Omental fat pad (tissue), 4 donors: ENCODE results near the gene MARK2. TPM values are rescaled to one million over a fixed set of nuclear protein-coding genes. Genes with fewer than 3 reads are reported as not detected.

Experiments
- ATAC-seq: fragments of 150-250 bp; one replicate; pipeline ENCODE4 v1.9.1; 2016; ENCODE audit warnings: mild to moderate bottlenecking, moderate library complexity; ENCODE audit not compliant: low FRiP score
- DNase-seq: peaks from one replicate; pipeline ENCODE4 v3.0.0-alpha.2; 2019; ENCODE audit warnings: low spot score
- CTCF ChIP-seq, 3 donors: fragments of 450-650 bp; IDR thresholded peaks; one replicate each; pipeline ENCODE4 v1.5.1; 2016 to 2017; ENCODE audit warnings: antibody characterized with exemption in 3 of 3, mild to moderate bottlenecking in 3 of 3, moderate library complexity in 2 of 3
- small RNA-seq: library from RNA; depleted of rRNA; stranded (forward); fragments of <200 nt; gene quantifications from one replicate; pipeline ENCODE3, GENCODE V24; 2016
- total RNA-seq, 4 donors: library from RNA; depleted of rRNA; stranded (reverse); fragments of >200 nt; gene quantifications; one replicate each; pipeline ENCODE4 v1.1.0, GENCODE V29; 2016

Gene MARK2
- total RNA-seq, 4 donors from 2014 or later: 14.8 to 27.1 (median 23.4) TPM

- ATAC-seq: no peak
- TF ChIP-seq CTCF (IDR thresholded peaks at IDR 0.05): no peak
- no peak for DNase-seq
These were observed 106.1 kb downstream of the MARK2 start for GRCh38 chr11:63944987-63945386.

- ATAC-seq: peak; percentile 78
These were observed 106.7 kb downstream of the MARK2 start for GRCh38 chr11:63945477-63946163.

GRCh38 chr11:63951779-63952536, 113.0 kb downstream of the MARK2 start:
- no peak for ATAC-seq
- no peak for DNase-seq
- no peak for TF ChIP-seq CTCF (IDR thresholded peaks at IDR 0.05)

More at GRCh38 chr11:63945477-63946163, 106.7 kb downstream of the MARK2 start:
- peak in 1 of 3 donors; percentile 34 for TF ChIP-seq CTCF (IDR thresholded peaks at IDR 0.05)
- no peak for DNase-seq

- ATAC-seq (no peak), DNase-seq (no peak)
- TF ChIP-seq CTCF (IDR thresholded peaks at IDR 0.05): no peak
These were observed 113.7 kb downstream of the MARK2 start for GRCh38 chr11:63952570-63952969.

GRCh38 chr11:63958008-63958407, 119.1 kb downstream of the MARK2 start:
- ATAC-seq (no peak), DNase-seq (no peak)
- no peak for TF ChIP-seq CTCF (IDR thresholded peaks at IDR 0.05)

Small RNA genes within 50 kb of the gene (small RNA-seq; reads per million reads assigned to genes)
- gene AP006289.1 (not detected), gene RN7SL596P (not detected), gene RNU6-1306P (not detected)

Other genes with a start within 250 kb of the MARK2 start
- 100 to 1,000 TPM; 125 to 616 (median 260) TPM for gene PLAAT3, start 224.7 kb upstream of the MARK2 start, total RNA-seq
- gene ATL3, start 167.7 kb upstream of the MARK2 start, total RNA-seq: 100 to 1,000 TPM in 1 of 4 donors, 10 to 100 TPM in 3; 84.4 to 100 (median 86.5) TPM
- 100 to 1,000 TPM; 137 to 307 (median 193) TPM for gene RTN3, start 157.6 kb upstream of the MARK2 start, total RNA-seq
- 10 to 100 TPM; 10.7 to 18.3 (median 15.6) TPM for gene ZFTA, start 70.3 kb upstream of the MARK2 start, total RNA-seq
- gene SPINDOC, start 25.7 kb upstream of the MARK2 start, total RNA-seq: 10 to 100 TPM in 1 of 4 donors, 1 to 10 TPM in 3; 7.3 to 12.8 (median 8.6) TPM
- under 1 TPM in 1 of 4 donors, not detected in 3; 0.32 TPM for gene RCOR2, start 78.1 kb downstream of the MARK2 start, total RNA-seq
- gene NAA40, start 99.9 kb downstream of the MARK2 start, total RNA-seq: 10 to 100 TPM in 2 of 4 donors, 1 to 10 TPM in 2; 5.4 to 14.5 (median 8.2) TPM
- gene COX8A, start 135.5 kb downstream of the MARK2 start, total RNA-seq: 100 to 1,000 TPM; 265 to 424 (median 362) TPM
- 10 to 100 TPM; 44.4 to 59.2 (median 52.5) TPM for gene OTUB1, start 147.3 kb downstream of the MARK2 start, total RNA-seq
- gene FLRT1, start 196.8 kb downstream of the MARK2 start, total RNA-seq: not detected